MCF 10A (cell line): ENCODE results near the gene SSNA1. TPM values are rescaled to one million over a fixed set of nuclear protein-coding genes. Genes with fewer than 3 reads are reported as not detected.
A peak's percentile ranks its signal among the peaks of the same experiment; 100 is the strongest.

Experiments used
- BruUV-seq: library from RNA; stranded (reverse); fragments of 400-500 nt; replicated peaks from 2 replicates; lab custom pipeline; 2021; lab: Mats Ljungman, UMichigan
- CTCF ChIA-PET: fragments of 300-600 bp; sonication (Branson Sonifier 250); formaldehyde crosslinking; extraction: SDS; loops from one replicate; lab custom pipeline; 2021; ENCODE audit warnings: antibody characterized with exemption, inconsistent platforms; lab: Yijun Ruan, JAX
- POLR2A ChIA-PET: fragments of 300-600, 350-650 bp; sonication (Branson Sonifier 250); formaldehyde crosslinking; extraction: SDS; loops from one replicate; lab custom pipeline; 2020; ENCODE audit warnings: antibody characterized with exemption, inconsistent platforms; lab: Yijun Ruan, JAX
- DNase-seq: peaks from one replicate; pipeline ENCODE4 v3.0.0-alpha.2; 2018; ENCODE audit not compliant: unreplicated experiment
- H3K27ac Mint-ChIP-seq: one replicate; pipeline ENCODE4 v1.8.0; 2022; ENCODE audit warnings: mild to moderate bottlenecking, low read depth, mixed read lengths; ENCODE audit not compliant: unreplicated experiment
- H3K27me3 Mint-ChIP-seq: one replicate; pipeline ENCODE4 v1.8.0; 2022; ENCODE audit warnings: mixed read lengths; ENCODE audit not compliant: insufficient read depth, unreplicated experiment
- H3K36me3 Mint-ChIP-seq: one replicate; pipeline ENCODE4 v1.8.0; 2022; ENCODE audit warnings: mild to moderate bottlenecking, moderate library complexity, mixed read lengths; ENCODE audit not compliant: insufficient read depth, unreplicated experiment
- H3K4me1 Mint-ChIP-seq: one replicate; pipeline ENCODE4 v1.8.0; 2022; ENCODE audit warnings: mixed read lengths; ENCODE audit not compliant: insufficient read depth, unreplicated experiment
- H3K4me3 Mint-ChIP-seq: one replicate; pipeline ENCODE4 v1.8.0; 2022; ENCODE audit warnings: mild to moderate bottlenecking, moderate library complexity, mixed read lengths; ENCODE audit not compliant: unreplicated experiment
- H3K9me3 Mint-ChIP-seq: one replicate; pipeline ENCODE4 v1.8.0; 2022; ENCODE audit warnings: mixed read lengths; ENCODE audit not compliant: unreplicated experiment
- CTCF ChIP-seq: fragments of 200-600 bp; IDR thresholded peaks from one replicate; pipeline ENCODE4 v1.8.0; 2022; ENCODE audit warnings: antibody characterized with exemption, mild to moderate bottlenecking; ENCODE audit not compliant: unreplicated experiment
- intact Hi-C: fragments of 100-400 bp; cut with micrococcal nuclease; formaldehyde crosslinking; loops from 2 replicates; pipeline ENCODE4 v1.14.1; 2022
- total RNA-seq: library from RNA; stranded (reverse); gene quantifications from 2 replicates; pipeline ENCODE4 v1.2.3, GENCODE V29; 2022

SSNA1 gene
- total RNA-seq, 1 experiment from 2014 or later, result 81.4 TPM

- BruUV-seq, result no TSS peak
- Mint-ChIP-seq H3K27me3 (no peaks in the 10 kb centered on the region), H3K4me3 (no peak overlapping the region), H3K9me3 (no peaks in the 10 kb centered on the region), H3K27ac (no peak overlapping the region), H3K36me3 (no peaks in the 10 kb centered on the region), H3K4me1 (no peaks in the 10 kb centered on the region)
- no peak for DNase-seq
- no peak for TF ChIP-seq CTCF
- intact Hi-C loops, result no loop called here
- ChIA-PET POLR2A (interaction anchor here (1.0 to 1.5 kb wide), 3 partner anchors 20 to 91 kb away, joined by 3 to 5 read pairs (median 4); partner anchors contain the start of gene TUBB4B), CTCF (interaction anchor here (1.0 to 1.3 kb wide), 2 partner anchors 17 to 55 kb away, joined by 3 to 4 read pairs; no protein-coding TSS in a partner anchor)
Observed at GRCh38 chr9:137149942-137150616, 38.4 kb upstream of the SSNA1 start.

- Mint-ChIP-seq H3K4me1 (no peaks in the 10 kb centered on the region), H3K9me3 (no peaks in the 10 kb centered on the region), H3K4me3 (no peak overlapping the region), H3K27ac (no peak overlapping the region), H3K27me3 (no peaks in the 10 kb centered on the region), H3K36me3 (no peaks in the 10 kb centered on the region)
- TF ChIP-seq CTCF, result no peak
- ChIA-PET CTCF (interaction anchor here (0.7 to 1.3 kb wide), 3 partner anchors 18 to 525 kb away, joined by 3 to 4 read pairs (median 3); no protein-coding TSS in a partner anchor), POLR2A (interaction anchor here (1.0 to 1.2 kb wide), 3 partner anchors 21 to 90 kb away, joined by 3 to 4 read pairs (median 3); partner anchors contain the start of genes SSNA1 and TUBB4B)
- DNase-seq, result peak; percentile 86
- no TSS peak for BruUV-seq
- intact Hi-C loops, result no loop called here
Observed at GRCh38 chr9:137150617-137151457, 37.6 kb upstream of the SSNA1 start.

GRCh38 chr9:137152844-137153405, 35.6 kb upstream of the SSNA1 start:
- no TSS peak for BruUV-seq
- ChIA-PET POLR2A (no interaction called here), CTCF (interaction anchor here (0.8 kb wide), 1 partner anchor 12 kb away, joined by 3 read pairs; no protein-coding TSS in a partner anchor)
- Mint-ChIP-seq H3K4me3 (no peak overlapping the region), H3K36me3 (no peaks in the 10 kb centered on the region), H3K27me3 (peaks cover 4% of the 10 kb centered on the region), H3K4me1 (no peaks in the 10 kb centered on the region), H3K9me3 (no peaks in the 10 kb centered on the region), H3K27ac (no peak overlapping the region)
- no peak for DNase-seq
- intact Hi-C loops, result no loop called here
- no peak for TF ChIP-seq CTCF
